Fibroblast of villous mesenchyme (primary cell): ENCODE data around the gene RAP1A. TPM values are rescaled to one million over a fixed set of nuclear protein-coding genes. Genes with fewer than 3 reads are reported as not detected.
A peak's percentile ranks its signal among the peaks of the same experiment; 100 is the strongest.

Experiments used
- DNase-seq: peaks from one replicate; pipeline ENCODE4 v3.0.0-alpha.2; 2010; ENCODE audit warnings: low read depth
- H3K4me3 ChIP-seq: 2 replicates; pipeline ENCODE4 v1.5.1; 2011; ENCODE audit warnings: low read depth, mild to moderate bottlenecking, low read length
- CTCF ChIP-seq: IDR thresholded peaks from 2 replicates; pipeline ENCODE4 v1.5.1; 2012; ENCODE audit warnings: low read depth, mild to moderate bottlenecking, low read length; ENCODE audit not compliant: insufficient read depth
- total RNA-seq: library from RNA; depleted of rRNA; stranded (reverse); fragments of >200 nt; gene quantifications from 2 replicates; pipeline ENCODE4 v1.2.3, GENCODE V29; 2012

RAP1A gene
- total RNA-seq = 13.5 and 25.5 TPM in 2 replicates

GRCh38 chr1:111619635-111620440 lies at the start of gene RAP1A:
Gene RAP1A, plus strand, starts transcription at chr1:111619789. Its CDS starts 71,572 bp downstream, at chr1:111691361.
- TF ChIP-seq CTCF = no peak
- peak; percentile 92 for DNase-seq
- peak within 1 kb of the TSS; percentile 91 for H3K4me3 ChIP-seq

- H3K4me3 ChIP-seq = no peak overlapping the region
Observed at GRCh38 chr1:111569913-111570312, 49.7 kb upstream of the RAP1A start.

GRCh38 chr1:111570781-111571181 lies 48.8 kb upstream of the RAP1A start:
- peak; percentile 27 for TF ChIP-seq CTCF
- no peak overlapping the region for H3K4me3 ChIP-seq
- no peak for DNase-seq

More at GRCh38 chr1:111569913-111570312, 49.7 kb upstream of the RAP1A start:
- no peak for TF ChIP-seq CTCF
- no peak for DNase-seq

GRCh38 chr1:111571239-111571638 lies 48.4 kb upstream of the RAP1A start:
- no peak for DNase-seq
- no peak for TF ChIP-seq CTCF
- H3K4me3 ChIP-seq = no peak overlapping the region

- peak; percentile 48 for DNase-seq
- no peak for TF ChIP-seq CTCF
- H3K4me3 ChIP-seq = no peak overlapping the region
Observed at GRCh38 chr1:111571987-111572386, 47.6 kb upstream of the RAP1A start.

GRCh38 chr1:111576547-111576946 lies 43.0 kb upstream of the RAP1A start:
- DNase-seq = no peak
- no peak for TF ChIP-seq CTCF
- H3K4me3 ChIP-seq = no peak overlapping the region
